Esophagus squamous epithelium (tissue), 4 donors: ENCODE results near the gene CGB1.

Experiments
- CTCF ChIP-seq, 6 experiments: fragments of 450-650 bp in 4 of 6; fragments of 200-600 bp in 2 of 6; sonication (generic) in 2 of 6; IDR thresholded peaks; one replicate each; pipeline ENCODE4 v1.5.1; 2016 to 2019; ENCODE audit warnings: antibody characterized with exemption in 6 of 6, mild to moderate bottlenecking in 4 of 6, moderate library complexity in 4 of 6
- POLR2A ChIP-seq, 4 donors: fragments of 450-650 bp; IDR thresholded peaks; one replicate each; pipeline ENCODE4 v1.6.1; 2017; ENCODE audit warnings: antibody characterized with exemption in 4 of 4, mild to moderate bottlenecking in 4 of 4, moderate library complexity in 3 of 4

- no peak for TF ChIP-seq CTCF (IDR thresholded peaks at IDR 0.05)
- no peak for TF ChIP-seq POLR2A (IDR thresholded peaks at IDR 0.05)
These were observed 22.4 kb upstream of the CGB1 start for GRCh38 chr19:49059053-49059452.
